DOHH2 (cell line): Measurements from ENCODE around the gene GPC5.

Experiments used
- H3F3A ChIP-seq: fragments of 200-600 bp; sonication (generic), shearing (Covaris generic); 2 replicates; pipeline ENCODE4 v1.6.0; 2016; ENCODE audit warnings: antibody characterized with exemption, mild to moderate bottlenecking; ENCODE audit not compliant: control insufficient read depth, insufficient read depth
- H3K27ac ChIP-seq: fragments of 200-600 bp; sonication (generic); 2 replicates; pipeline ENCODE4 v1.5.1; 2014; ENCODE audit warnings: low read depth, mild to moderate bottlenecking, low read length, moderate library complexity
- H3K27me3 ChIP-seq: fragments of 200-600 bp; sonication (generic); 2 replicates; pipeline ENCODE4 v1.6.1; 2014; ENCODE audit warnings: mild to moderate bottlenecking, low read length, mixed read lengths; ENCODE audit not compliant: control insufficient read depth
- H3K36me3 ChIP-seq: fragments of 200-600 bp; sonication (generic); 2 replicates; pipeline ENCODE4 v1.6.1; 2014; ENCODE audit warnings: mild to moderate bottlenecking, low read length, moderate library complexity, mixed read lengths; ENCODE audit not compliant: control insufficient read depth
- H3K4me1 ChIP-seq: fragments of 200-600 bp; sonication (generic); 2 replicates; pipeline ENCODE4 v1.6.1; 2014; ENCODE audit warnings: mild to moderate bottlenecking, low read length, mixed read lengths; ENCODE audit not compliant: control insufficient read depth
- H3K4me2 ChIP-seq: fragments of 200-600 bp; sonication (generic); 2 replicates; pipeline ENCODE4 v1.6.0; 2014; ENCODE audit warnings: mild to moderate bottlenecking, low read length, moderate library complexity
- H3K4me3 ChIP-seq: fragments of 200-600 bp; sonication (generic); 2 replicates; pipeline ENCODE4 v1.5.1; 2014; ENCODE audit warnings: mild to moderate bottlenecking, low read length, mixed read lengths
- H3K79me2 ChIP-seq: fragments of 200-600 bp; sonication (generic); 2 replicates; pipeline ENCODE4 v1.6.1; 2014; ENCODE audit warnings: mild to moderate bottlenecking, low read length, mixed read lengths; ENCODE audit not compliant: control insufficient read depth
- H3K9me2 ChIP-seq: fragments of 200-600 bp; sonication (generic); replicated peaks from 2 replicates; pipeline ENCODE4 v1.6.1; 2014; ENCODE audit warnings: mild to moderate bottlenecking, low read length, mixed read lengths; ENCODE audit not compliant: control insufficient read depth
- H3K9me3 ChIP-seq: fragments of 200-600 bp; sonication (generic); 2 replicates; pipeline ENCODE4 v1.6.1; 2014; ENCODE audit warnings: antibody characterized with exemption, low read length, mixed read lengths; ENCODE audit not compliant: control insufficient read depth, insufficient read depth
- H4K20me1 ChIP-seq: fragments of 200-600 bp; sonication (generic); 2 replicates; pipeline ENCODE4 v1.6.0; 2014; ENCODE audit warnings: low read depth, mild to moderate bottlenecking, antibody characterized with exemption, low read length, moderate library complexity; ENCODE audit not compliant: control insufficient read depth, insufficient read depth
- EZH2phosphoT487 ChIP-seq: fragments of 200-600 bp; sonication (generic); IDR thresholded peaks from 2 replicates; pipeline ENCODE4 v1.6.1; 2017; ENCODE audit warnings: borderline replicate concordance, mild to moderate bottlenecking, antibody characterized with exemption, low read length, moderate library complexity, mixed read lengths
- TF ChIP-seq, protein P1 (sequence below): fragments of 200-600 bp; sonication (generic); IDR thresholded peaks from one replicate; pipeline ENCODE4 v1.5.1; 2014; ENCODE audit warnings: antibody characterized with exemption, mild to moderate bottlenecking, low read depth, low read length; ENCODE audit not compliant: poor library complexity, severe bottlenecking

GPC5 gene

DNA sequence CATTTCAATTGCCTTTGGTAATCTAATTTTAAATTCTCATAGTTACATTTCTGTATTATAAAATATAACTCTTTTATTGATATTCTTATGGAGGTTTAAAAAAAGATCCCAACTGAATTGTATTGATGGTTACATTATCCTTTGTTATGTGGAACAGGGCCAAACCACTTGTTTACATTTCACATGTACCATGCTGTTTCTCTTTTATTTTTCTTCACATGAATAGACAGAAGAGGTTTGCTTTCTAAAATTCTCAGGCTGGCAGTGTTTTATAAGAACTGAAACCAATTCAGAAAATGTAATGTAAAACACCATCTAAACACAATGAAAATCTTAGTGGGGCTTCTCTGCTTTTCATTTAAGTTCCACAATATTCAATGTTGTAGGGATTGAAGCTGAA lies 122.5 kb downstream of the GPC5 start:
- Histone ChIP-seq H3K79me2 (no peaks in the 10 kb centered on the region), H3K36me3 (no peaks in the 10 kb centered on the region), H3K4me1 (no peaks in the 10 kb centered on the region), H3F3A (no peaks in the 10 kb centered on the region), H3K4me3 (no peak overlapping the region), H3K27ac (no peak overlapping the region), H3K4me2 (no peak overlapping the region), H4K20me1 (no peaks in the 10 kb centered on the region), H3K27me3 (no peaks in the 10 kb centered on the region), H3K9me3 (no peaks in the 10 kb centered on the region), H3K9me2 (no peaks in the 10 kb centered on the region)
- TF ChIP-seq EZH2phosphoT487 = no peak
- TF ChIP-seq, protein P1, sequence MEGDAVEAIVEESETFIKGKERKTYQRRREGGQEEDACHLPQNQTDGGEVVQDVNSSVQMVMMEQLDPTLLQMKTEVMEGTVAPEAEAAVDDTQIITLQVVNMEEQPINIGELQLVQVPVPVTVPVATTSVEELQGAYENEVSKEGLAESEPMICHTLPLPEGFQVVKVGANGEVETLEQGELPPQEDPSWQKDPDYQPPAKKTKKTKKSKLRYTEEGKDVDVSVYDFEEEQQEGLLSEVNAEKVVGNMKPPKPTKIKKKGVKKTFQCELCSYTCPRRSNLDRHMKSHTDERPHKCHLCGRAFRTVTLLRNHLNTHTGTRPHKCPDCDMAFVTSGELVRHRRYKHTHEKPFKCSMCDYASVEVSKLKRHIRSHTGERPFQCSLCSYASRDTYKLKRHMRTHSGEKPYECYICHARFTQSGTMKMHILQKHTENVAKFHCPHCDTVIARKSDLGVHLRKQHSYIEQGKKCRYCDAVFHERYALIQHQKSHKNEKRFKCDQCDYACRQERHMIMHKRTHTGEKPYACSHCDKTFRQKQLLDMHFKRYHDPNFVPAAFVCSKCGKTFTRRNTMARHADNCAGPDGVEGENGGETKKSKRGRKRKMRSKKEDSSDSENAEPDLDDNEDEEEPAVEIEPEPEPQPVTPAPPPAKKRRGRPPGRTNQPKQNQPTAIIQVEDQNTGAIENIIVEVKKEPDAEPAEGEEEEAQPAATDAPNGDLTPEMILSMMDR = no peak

DNA sequence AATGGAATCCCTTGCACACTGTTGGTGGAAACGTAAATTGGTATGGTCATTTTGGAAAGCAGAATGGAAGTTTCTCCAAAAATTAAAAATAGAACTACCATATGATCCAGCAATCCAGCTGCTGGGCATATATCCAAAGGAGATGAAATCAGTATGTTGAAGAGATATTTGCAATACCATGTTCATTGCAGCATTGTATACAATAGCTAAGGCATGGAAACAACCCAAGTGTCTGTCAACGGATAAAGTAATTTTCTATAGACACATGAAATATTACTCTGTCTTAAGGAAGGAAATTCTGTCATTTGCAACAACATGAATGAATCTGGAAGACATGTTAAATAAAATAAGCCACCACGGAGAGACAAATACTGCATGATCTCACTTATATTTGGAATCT lies 124.7 kb downstream of the GPC5 start:
- H3F3A ChIP-seq = no peaks in the 10 kb centered on the region
- TF ChIP-seq, protein P1 = no peak
- TF ChIP-seq EZH2phosphoT487 = no peak
- no peak overlapping the region for H3K27ac ChIP-seq
- H3K27me3 ChIP-seq = no peaks in the 10 kb centered on the region
- H3K36me3 ChIP-seq = no peaks in the 10 kb centered on the region
- H3K9me2 ChIP-seq = no peaks in the 10 kb centered on the region
- no peaks in the 10 kb centered on the region for H3K4me1 ChIP-seq
- H3K4me3 ChIP-seq = no peak overlapping the region
- H3K79me2 ChIP-seq = no peaks in the 10 kb centered on the region
- no peaks in the 10 kb centered on the region for H3K9me3 ChIP-seq
- no peak overlapping the region for H3K4me2 ChIP-seq
- H4K20me1 ChIP-seq = no peaks in the 10 kb centered on the region

DNA sequence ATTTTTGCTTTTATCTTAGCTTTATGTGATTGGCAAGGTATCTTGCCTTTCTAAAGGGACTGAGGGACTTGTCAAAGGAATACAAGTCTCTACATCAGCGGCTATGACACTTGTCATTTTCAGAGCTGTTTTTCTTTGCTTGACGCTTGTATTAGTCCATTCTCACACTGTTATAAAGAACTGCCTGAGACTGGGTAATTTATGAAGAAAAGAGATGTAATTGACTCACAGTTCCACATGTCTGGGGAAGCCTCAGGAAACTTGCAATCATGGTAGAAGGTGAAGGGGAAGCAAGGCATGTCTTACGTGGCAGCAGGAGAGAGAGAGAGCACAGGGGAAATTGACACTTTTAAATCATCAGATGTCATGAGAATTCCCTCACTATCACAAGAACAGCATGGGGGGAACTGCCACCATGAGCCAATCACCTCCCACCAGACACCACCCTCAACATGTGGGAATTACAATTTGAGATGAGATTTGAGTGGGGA lies 128.2 kb downstream of the GPC5 start:
- Histone ChIP-seq H3K27ac (no peak overlapping the region), H3K79me2 (no peaks in the 10 kb centered on the region), H3K27me3 (no peaks in the 10 kb centered on the region), H3K9me3 (no peaks in the 10 kb centered on the region), H3K4me2 (no peak overlapping the region), H3F3A (no peaks in the 10 kb centered on the region), H4K20me1 (no peaks in the 10 kb centered on the region), H3K36me3 (no peaks in the 10 kb centered on the region), H3K9me2 (no peaks in the 10 kb centered on the region), H3K4me1 (no peaks in the 10 kb centered on the region), H3K4me3 (no peak overlapping the region)
- no peak for TF ChIP-seq EZH2phosphoT487
- TF ChIP-seq, protein P1 = no peak
